GM18505 (cell line): ENCODE measurements around the gene C22orf39.
A peak's percentile ranks its signal among the peaks of the same experiment; 100 is the strongest.

ENCODE experiments used
- ATAC-seq: cut with Tn5 transposase; IDR thresholded peaks from one replicate; pipeline ENCODE4 v1.9.1; 2021; ENCODE audit not compliant: unreplicated experiment
- POLR2A ChIP-seq: IDR thresholded peaks from 4 replicates; pipeline ENCODE4 v1.6.1; 2011; ENCODE audit warnings: borderline replicate concordance; ENCODE audit not compliant: insufficient read depth, insufficient read length; ENCODE audit errors: extremely low read depth

Gene C22orf39

GRCh38 chr22:19419464-19420178, 27.9 kb downstream of the C22orf39 start:
- ATAC-seq = peak; percentile 69
- no peak for TF ChIP-seq POLR2A

DNA sequence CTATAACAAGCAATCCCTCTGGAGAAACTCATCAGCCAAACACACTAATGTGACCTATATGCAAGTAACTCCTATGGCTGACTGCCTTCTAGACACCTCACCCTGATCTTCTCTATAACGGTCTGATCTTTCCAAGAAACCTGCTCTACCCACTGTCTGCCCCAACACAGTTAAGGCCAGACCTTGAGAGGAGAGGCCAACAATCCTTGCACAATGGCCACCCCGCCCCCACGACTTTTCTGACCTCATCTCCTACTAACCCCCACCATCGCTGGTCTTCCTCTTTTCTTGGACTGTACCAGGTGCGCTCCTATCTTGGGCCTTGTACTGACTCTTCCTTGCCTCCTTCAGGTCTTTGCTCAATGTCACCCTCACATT, 28.4 kb downstream of the C22orf39 start:
- no peak for ATAC-seq
- no peak for TF ChIP-seq POLR2A

- no peak for TF ChIP-seq POLR2A
- no peak for ATAC-seq
These were observed 34.6 kb downstream of the C22orf39 start for GRCh38 chr22:19412923-19413322.

GRCh38 chr22:19412478-19412877, 35.0 kb downstream of the C22orf39 start:
- no peak for ATAC-seq
- TF ChIP-seq POLR2A = no peak

- no peak for ATAC-seq
- TF ChIP-seq POLR2A = no peak
These were observed 35.8 kb downstream of the C22orf39 start for GRCh38 chr22:19411690-19412045.

DNA sequence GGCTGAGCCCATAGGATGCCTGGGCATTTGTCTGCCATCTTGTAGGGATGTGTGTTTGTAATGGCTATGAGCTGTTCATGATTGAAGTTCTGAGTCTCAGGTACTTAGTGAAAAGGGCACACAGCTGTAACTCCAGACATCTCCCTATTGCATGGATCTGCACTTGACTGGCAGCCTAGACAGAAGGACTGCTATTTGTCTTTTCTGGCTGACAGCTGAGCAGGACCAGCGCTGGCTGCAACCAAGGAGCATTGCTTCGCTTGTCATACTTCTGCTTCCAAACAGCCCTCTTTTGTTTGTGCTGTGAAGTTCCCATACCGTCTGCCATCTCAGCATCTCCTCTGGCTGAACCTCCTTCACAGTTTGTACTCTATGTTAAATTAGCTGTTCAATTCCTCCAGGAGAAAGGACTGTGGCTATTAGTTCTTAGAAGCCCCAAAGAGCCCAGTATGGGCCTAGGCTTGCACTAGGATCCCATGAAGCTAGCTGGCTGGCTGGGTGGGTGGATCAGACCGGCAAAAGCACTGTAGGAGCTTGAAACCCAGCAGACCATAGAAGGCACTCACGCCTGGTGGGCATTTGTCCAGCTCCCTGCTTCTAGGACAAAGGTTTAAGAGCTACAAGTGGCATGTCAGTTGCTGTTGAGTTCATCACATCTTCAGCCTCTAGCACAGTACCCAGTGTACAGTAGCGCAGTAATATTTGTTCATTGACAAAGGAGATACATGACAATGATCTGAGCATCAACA, 36.4 kb downstream of the C22orf39 start:
- TF ChIP-seq POLR2A = no peak
- ATAC-seq = no peak

GRCh38 chr22:19407649-19408606, 39.6 kb downstream of the C22orf39 start:
- ATAC-seq = no peak
- TF ChIP-seq POLR2A = no peak

DNA sequence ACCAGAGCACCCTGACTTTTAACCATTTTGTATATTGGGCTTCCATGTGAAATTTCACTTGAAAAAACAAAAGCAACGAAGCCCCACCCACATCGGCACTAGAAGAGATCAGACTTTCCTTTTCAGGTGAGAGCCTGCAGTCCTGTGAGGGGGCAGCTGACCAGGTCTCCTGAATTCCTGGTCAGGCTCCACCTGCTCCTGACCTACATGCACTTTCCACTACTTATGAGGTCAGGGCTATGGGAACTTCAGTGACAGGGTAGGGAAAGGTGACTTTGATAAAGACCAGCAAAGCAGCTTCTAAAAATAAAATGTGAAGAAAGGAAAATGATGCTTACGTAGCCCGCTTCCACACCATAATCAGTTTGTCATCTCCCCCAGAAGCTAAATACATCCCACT, 40.7 kb downstream of the C22orf39 start:
- TF ChIP-seq POLR2A = no peak
- ATAC-seq = no peak

DNA sequence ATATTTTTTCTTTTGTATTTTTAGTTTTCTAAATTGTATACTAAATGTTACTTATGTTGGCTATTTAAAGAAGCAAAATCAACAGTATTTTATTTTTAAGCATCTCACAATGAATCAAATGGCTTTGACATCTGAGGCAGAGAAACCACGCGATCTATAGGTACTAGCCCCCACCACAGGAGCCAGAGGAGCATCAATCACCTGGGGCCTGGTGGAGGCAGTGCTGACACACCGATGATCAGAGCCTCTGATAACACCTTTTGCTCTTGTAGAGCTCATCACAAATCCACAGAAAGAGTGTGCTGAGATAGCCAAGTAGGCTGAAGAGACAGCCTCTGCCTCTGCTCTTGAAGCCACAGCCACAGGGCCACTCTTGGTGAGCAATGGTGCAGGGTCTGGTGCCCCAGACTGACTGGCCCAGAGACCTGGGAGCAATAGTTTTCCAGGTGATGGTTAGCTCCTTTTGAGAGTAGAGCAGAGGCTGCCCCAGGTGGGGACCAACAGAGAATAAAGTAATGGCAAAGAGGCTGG, 41.2 kb downstream of the C22orf39 start:
- no peak for TF ChIP-seq POLR2A
- no peak for ATAC-seq

- TF ChIP-seq POLR2A = no peak
- ATAC-seq = no peak
These were observed 41.9 kb downstream of the C22orf39 start for GRCh38 chr22:19405652-19406051.

- no peak for ATAC-seq
- TF ChIP-seq POLR2A = no peak
These were observed 42.4 kb downstream of the C22orf39 start for GRCh38 chr22:19405133-19405532.

GRCh38 chr22:19404676-19405075, 42.8 kb downstream of the C22orf39 start:
- no peak for TF ChIP-seq POLR2A
- no peak for ATAC-seq

DNA sequence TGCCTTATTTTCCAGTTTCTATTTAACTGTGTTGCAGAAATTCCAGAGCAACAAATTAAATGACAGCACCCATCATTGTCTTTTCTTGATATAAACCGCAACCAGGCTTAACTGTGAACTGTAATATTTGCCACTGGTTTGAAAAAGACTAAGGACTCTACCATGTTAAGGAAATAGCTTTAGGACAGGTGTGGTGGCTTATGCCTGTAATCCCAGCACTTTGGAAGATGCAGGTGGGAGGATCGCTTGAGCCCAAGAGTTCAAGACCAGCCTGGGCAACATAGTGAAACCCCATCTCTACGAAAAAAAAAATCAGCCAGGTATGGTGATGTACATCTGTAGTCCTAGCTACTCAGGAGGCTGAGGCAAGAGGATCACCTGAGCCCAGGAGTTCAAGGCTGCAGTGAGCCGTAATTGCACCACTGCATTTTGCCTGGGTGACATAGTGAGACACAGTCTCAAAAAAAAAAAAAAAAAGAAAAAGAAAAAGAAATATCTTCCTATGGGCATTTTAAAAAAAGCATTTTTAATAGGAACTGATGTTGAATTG, 44.8 kb downstream of the C22orf39 start:
- ATAC-seq = no peak
- no peak for TF ChIP-seq POLR2A
